IPS-20b (cell line): ENCODE measurements around the gene DGCR8.

Experiments used
- H3K27ac ChIP-seq: one replicate; pipeline ENCODE4 v1.5.1; 2013; ENCODE audit warnings: low read length
- H3K27me3 ChIP-seq: 2 replicates; pipeline ENCODE4 v1.6.1; 2013; ENCODE audit warnings: mild to moderate bottlenecking, low read length, inconsistent platforms; ENCODE audit not compliant: insufficient read depth
- H3K36me3 ChIP-seq: 2 replicates; pipeline ENCODE4 v1.6.1; 2013; ENCODE audit warnings: low read depth, mild to moderate bottlenecking, inconsistent platforms, low read length, moderate library complexity; ENCODE audit not compliant: insufficient read depth
- H3K4me1 ChIP-seq: 2 replicates; pipeline ENCODE4 v1.6.1; 2013; ENCODE audit warnings: mild to moderate bottlenecking, control low read depth, inconsistent platforms, low read length, moderate library complexity; ENCODE audit not compliant: insufficient read depth
- H3K4me3 ChIP-seq: 2 replicates; pipeline ENCODE4 v1.5.1; 2013; ENCODE audit warnings: mild to moderate bottlenecking, low read length, inconsistent platforms
- H3K9ac ChIP-seq: 2 replicates; pipeline ENCODE4 v1.6.1; 2013; ENCODE audit warnings: low read depth, mild to moderate bottlenecking, inconsistent platforms, low read length, moderate library complexity
- H3K9me3 ChIP-seq: 2 replicates; pipeline ENCODE4 v1.6.1; 2013; ENCODE audit warnings: mild to moderate bottlenecking, low read depth, low read length, inconsistent platforms; ENCODE audit not compliant: insufficient read depth

DGCR8 gene

GRCh38 chr22:20135806-20136602 is 56.0 kb downstream of the DGCR8 start:
- Histone ChIP-seq H3K4me3 (no peak overlapping the region), H3K4me1 (no peaks in the 10 kb centered on the region), H3K9ac (no peak overlapping the region), H3K36me3 (no peaks in the 10 kb centered on the region), H3K27me3 (no peaks in the 10 kb centered on the region; the same call in 1 of the 2 replicates), H3K9me3 (no peaks in the 10 kb centered on the region), H3K27ac (no peak overlapping the region)

GRCh38 chr22:20136603-20136873 is 56.5 kb downstream of the DGCR8 start:
- H3K36me3 ChIP-seq: no peaks in the 10 kb centered on the region
- no peaks in the 10 kb centered on the region for H3K4me1 ChIP-seq
- no peaks in the 10 kb centered on the region for H3K9me3 ChIP-seq
- no peak overlapping the region for H3K9ac ChIP-seq
- no peaks in the 10 kb centered on the region; the same call in 1 of the 2 replicates for H3K27me3 ChIP-seq
- no peak overlapping the region for H3K27ac ChIP-seq
- H3K4me3 ChIP-seq: no peak overlapping the region

- Histone ChIP-seq H3K27ac (no peak overlapping the region), H3K4me1 (no peaks in the 10 kb centered on the region), H3K9me3 (no peaks in the 10 kb centered on the region), H3K27me3 (no peaks in the 10 kb centered on the region; the same call in 1 of the 2 replicates), H3K4me3 (no peak overlapping the region), H3K36me3 (no peaks in the 10 kb centered on the region), H3K9ac (no peak overlapping the region)
These were observed 57.1 kb downstream of the DGCR8 start for GRCh38 chr22:20137113-20137512.

- H3K27ac ChIP-seq: no peak overlapping the region
- H3K9me3 ChIP-seq: no peaks in the 10 kb centered on the region
- no peaks in the 10 kb centered on the region for H3K4me1 ChIP-seq
- no peak overlapping the region; the same call in 1 of the 2 replicates for H3K9ac ChIP-seq
- H3K27me3 ChIP-seq: no peaks in the 10 kb centered on the region
- H3K4me3 ChIP-seq: no peak overlapping the region
- H3K36me3 ChIP-seq: no peaks in the 10 kb centered on the region
These were observed 57.8 kb downstream of the DGCR8 start for GRCh38 chr22:20137671-20138416.

GRCh38 chr22:20138417-20138738 is 58.3 kb downstream of the DGCR8 start:
- H3K36me3 ChIP-seq: no peaks in the 10 kb centered on the region
- H3K4me1 ChIP-seq: no peaks in the 10 kb centered on the region
- H3K9ac ChIP-seq: no peak overlapping the region; the same call in 1 of the 2 replicates
- H3K27me3 ChIP-seq: no peaks in the 10 kb centered on the region
- H3K9me3 ChIP-seq: no peaks in the 10 kb centered on the region
- H3K27ac ChIP-seq: no peak overlapping the region
- no peak overlapping the region for H3K4me3 ChIP-seq

- no peaks in the 10 kb centered on the region for H3K9me3 ChIP-seq
- no peak overlapping the region for H3K4me3 ChIP-seq
- no peaks in the 10 kb centered on the region for H3K27me3 ChIP-seq
- no peaks in the 10 kb centered on the region for H3K36me3 ChIP-seq
- no peaks in the 10 kb centered on the region for H3K4me1 ChIP-seq
- H3K9ac ChIP-seq: no peak overlapping the region
- no peak overlapping the region for H3K27ac ChIP-seq
These were observed 58.8 kb downstream of the DGCR8 start for GRCh38 chr22:20138868-20139267.

GRCh38 chr22:20139391-20140106 is 59.5 kb downstream of the DGCR8 start:
- no peak overlapping the region for H3K27ac ChIP-seq
- H3K27me3 ChIP-seq: no peaks in the 10 kb centered on the region

GRCh38 chr22:20140107-20140445 is 60.0 kb downstream of the DGCR8 start:
- Histone ChIP-seq H3K27ac (no peak overlapping the region), H3K4me1 (no peaks in the 10 kb centered on the region), H3K9me3 (no peaks in the 10 kb centered on the region), H3K9ac (no peak overlapping the region), H3K27me3 (no peaks in the 10 kb centered on the region), H3K36me3 (no peaks in the 10 kb centered on the region), H3K4me3 (no peak overlapping the region)

More at GRCh38 chr22:20139391-20140106, 59.5 kb downstream of the DGCR8 start:
- H3K4me1 ChIP-seq: no peaks in the 10 kb centered on the region
- no peaks in the 10 kb centered on the region for H3K9me3 ChIP-seq
- no peak overlapping the region for H3K9ac ChIP-seq
- no peak overlapping the region for H3K4me3 ChIP-seq
- no peaks in the 10 kb centered on the region for H3K36me3 ChIP-seq

GRCh38 chr22:20140521-20140964 is 60.5 kb downstream of the DGCR8 start:
- Histone ChIP-seq H3K4me3 (no peak overlapping the region), H3K27me3 (no peaks in the 10 kb centered on the region), H3K4me1 (no peaks in the 10 kb centered on the region), H3K36me3 (no peaks in the 10 kb centered on the region), H3K27ac (no peak overlapping the region), H3K9ac (no peak overlapping the region), H3K9me3 (no peaks in the 10 kb centered on the region)

GRCh38 chr22:20141186-20142077 is 61.4 kb downstream of the DGCR8 start:
- Histone ChIP-seq H3K27me3 (no peaks in the 10 kb centered on the region), H3K9me3 (no peaks in the 10 kb centered on the region), H3K4me3 (no peak overlapping the region), H3K27ac (no peak overlapping the region), H3K36me3 (no peaks in the 10 kb centered on the region), H3K4me1 (no peaks in the 10 kb centered on the region), H3K9ac (no peak overlapping the region)
